HepG2 (cell line): ENCODE results near the gene VPS13D. TPM values are rescaled to one million over a fixed set of nuclear protein-coding genes. Genes with fewer than 3 reads are reported as not detected.

ENCODE experiments used
- ATAC-seq: fragments of 200-7000 bp; cut with Tn5 transposase; 3 replicates; pipeline ENCODE4 v1.9.1; 2020; ENCODE audit warnings: mild to moderate bottlenecking, moderate library complexity
- BruUV-seq: library from RNA; stranded (reverse); fragments of 400-500 nt; replicated peaks from 2 replicates; lab custom pipeline; 2021; lab: Mats Ljungman, UMichigan
- CTCF ChIA-PET: fragments of 300-600 bp; formaldehyde crosslinking; extraction: SDS; loops from one replicate; lab custom pipeline; 2021; ENCODE audit warnings: low total read pairs, inconsistent platforms, low intra/inter-chr PET ratio; lab: Yijun Ruan, JAX
- POLR2A ChIA-PET: fragments of 350-600 bp; sonication (Branson Sonifier 250); formaldehyde crosslinking; loops from one replicate; lab custom pipeline; 2020; ENCODE audit warnings: antibody characterized with exemption, inconsistent platforms; lab: Yijun Ruan, JAX
- DNase-seq: peaks from one replicate; pipeline ENCODE4 v3.0.0-alpha.2; 2015; ENCODE audit warnings: low spot score
- FAIRE-seq: peaks from 3 replicates; lab custom pipeline; 2011; peaks lifted over from hg19 to GRCh38; lab: Jason Lieb, UNC
- H2AFZ ChIP-seq: one replicate; pipeline ENCODE4 v1.6.1; 2011; ENCODE audit warnings: low read length, inconsistent platforms
- H3K27ac ChIP-seq: fragments of 300-600 bp; 3 replicates; pipeline ENCODE4 v1.8.0; 2011; ENCODE audit warnings: mixed run types, mild to moderate bottlenecking, mixed read lengths, low read length, inconsistent platforms; ENCODE audit not compliant: insufficient read depth; ENCODE audit errors: extremely low read length
- H3K27me3 ChIP-seq, 2 experiments: fragments of 200-600 bp in 1 of 2; 2 replicates in 1 of 2; 3 replicates in 1 of 2; pipeline versions ENCODE4 v1.6.0 to v1.8.0; 2011; ENCODE audit warnings: low read length in 2 of 2, mild to moderate bottlenecking in 2 of 2, moderate library complexity in 2 of 2, inconsistent platforms in 1 of 2; ENCODE audit not compliant: insufficient read depth in 2 of 2, control insufficient read depth in 1 of 2
- H3K36me3 ChIP-seq, 2 experiments: fragments of 200-600 bp in 1 of 2; replicated peaks in 1 of 2; 2 replicates in 1 of 2; 3 replicates in 1 of 2; pipeline versions ENCODE4 v1.5.1 to v1.8.0; 2011; ENCODE audit warnings: low read length in 2 of 2, inconsistent platforms in 1 of 2; ENCODE audit not compliant: insufficient read depth in 2 of 2, control insufficient read depth in 1 of 2
- H3K4me1 ChIP-seq: 2 replicates; pipeline ENCODE4 v1.5.1; 2012; ENCODE audit warnings: low read length, inconsistent platforms; ENCODE audit not compliant: insufficient read depth
- H3K4me2 ChIP-seq: 2 replicates; pipeline ENCODE4 v1.6.0; 2011; ENCODE audit warnings: low read depth, low read length, inconsistent platforms
- H3K4me3 ChIP-seq, 3 experiments: fragments of 200-600 bp in 1 of 3; sonication (generic), shearing (Covaris generic) in 1 of 3; replicated peaks in 1 of 3; 2 replicates each; pipeline ENCODE4 v1.5.1; 2011 to 2016; ENCODE audit warnings: low read length in 3 of 3, inconsistent platforms in 2 of 3, low read depth in 2 of 3, mild to moderate bottlenecking in 2 of 3, control low read depth in 1 of 3, mixed read lengths in 1 of 3; ENCODE audit not compliant: insufficient read depth in 1 of 3
- H3K79me2 ChIP-seq: one replicate; pipeline ENCODE4 v1.6.1; 2011; ENCODE audit warnings: low read length, inconsistent platforms; ENCODE audit not compliant: insufficient read depth
- H3K9ac ChIP-seq: 2 replicates; pipeline ENCODE4 v1.6.0; 2011; ENCODE audit warnings: mild to moderate bottlenecking, low read depth, low read length, inconsistent platforms; ENCODE audit not compliant: insufficient read depth
- H3K9me3 ChIP-seq: 2 replicates; pipeline ENCODE4 v1.5.1; 2012; ENCODE audit warnings: mild to moderate bottlenecking, low read length
- H4K20me1 ChIP-seq: 2 replicates; pipeline ENCODE4 v1.6.0; 2011; ENCODE audit warnings: inconsistent platforms, mild to moderate bottlenecking, low read length, moderate library complexity; ENCODE audit not compliant: insufficient read depth
- ATRX ChIP-seq: sonication (generic); formaldehyde crosslinking; IDR thresholded peaks from 2 replicates; pipeline ENCODE4 v1.4.0; 2020; ENCODE audit warnings: missing genetic modification reagents, borderline replicate concordance
- BHLHE40 ChIP-seq: IDR thresholded peaks from 2 replicates; pipeline ENCODE4 v1.6.1; 2011; ENCODE audit warnings: low read length, improper control_type of control experiment
- ELF4 ChIP-seq: sonication (generic); formaldehyde crosslinking; IDR thresholded peaks from 2 replicates; pipeline ENCODE4 v1.5.0; 2020; ENCODE audit warnings: missing genetic modification reagents, mild to moderate bottlenecking, moderate library complexity, borderline replicate concordance
- GTF3A ChIP-seq: sonication (generic); formaldehyde crosslinking; conservative IDR thresholded peaks from 2 replicates; pipeline ENCODE4 v1.4.0; 2020; ENCODE audit warnings: mild to moderate bottlenecking, missing genetic modification reagents
- PRDM4 ChIP-seq: sonication (generic); formaldehyde crosslinking; IDR thresholded peaks from 2 replicates; pipeline ENCODE4 v1.9.0; 2021; ENCODE audit warnings: missing genetic modification reagents, borderline replicate concordance
- REST ChIP-seq, 2 experiments: IDR thresholded peaks; 2 replicates each; pipeline ENCODE4 v1.6.1; 2011 to 2012; ENCODE audit warnings: low read length in 2 of 2, borderline replicate concordance in 1 of 2, low read depth in 1 of 2, mild to moderate bottlenecking in 1 of 2, moderate library complexity in 1 of 2
- SMAD9 ChIP-seq: sonication (generic); formaldehyde crosslinking; IDR thresholded peaks from 2 replicates; pipeline ENCODE4 v1.5.1; 2020; ENCODE audit warnings: mild to moderate bottlenecking, missing genetic modification reagents
- SUZ12 ChIP-seq: fragments of 150-350 bp; IDR thresholded peaks from 2 replicates; pipeline ENCODE4 v1.6.1; 2014; ENCODE audit warnings: low read depth, low read length
- XBP1 ChIP-seq: sonication (generic); formaldehyde crosslinking; IDR thresholded peaks from 2 replicates; pipeline ENCODE4 v1.5.0; 2020; ENCODE audit warnings: missing genetic modification reagents
- ZBTB42 ChIP-seq: sonication (generic); formaldehyde crosslinking; IDR thresholded peaks from 2 replicates; pipeline ENCODE4 v1.5.0; 2020; ENCODE audit warnings: mild to moderate bottlenecking, missing genetic modification reagents
- ZNF563 ChIP-seq: sonication (generic); formaldehyde crosslinking; IDR thresholded peaks from 2 replicates; pipeline ENCODE4 v1.8.0; 2022; ENCODE audit warnings: mild to moderate bottlenecking, moderate library complexity, missing genetic modification reagents
- ZNF572 ChIP-seq: sonication (generic); formaldehyde crosslinking; IDR thresholded peaks from 2 replicates; pipeline ENCODE4 v1.5.1; 2020; ENCODE audit warnings: mild to moderate bottlenecking, missing genetic modification reagents
- ZNF616 ChIP-seq: sonication (generic); formaldehyde crosslinking; IDR thresholded peaks from 2 replicates; pipeline ENCODE4 v1.5.0; 2020; ENCODE audit warnings: low read depth, mild to moderate bottlenecking, missing genetic modification reagents
- ZNF776 ChIP-seq: sonication (generic); formaldehyde crosslinking; IDR thresholded peaks from 2 replicates; pipeline ENCODE4 v1.4.0; 2020; ENCODE audit warnings: mild to moderate bottlenecking, missing genetic modification reagents
- WGBS: methylation state at CpG from one replicate; pipeline ENCODE4 v1.1.6; 2017; ENCODE audit warnings: low lambda C conversion rate; 5-methylcytosine and 5-hydroxymethylcytosine counted together
- in situ Hi-C: cut with HindIII; loops from 2 replicates; pipeline ENCODE4 v1.10.0; 2017; ENCODE audit warnings: low pct_unique_long_range_greater_than_20kb; ENCODE audit not compliant: extremely low pct_ligation_motif_present
- intact Hi-C: fragments of 100-400 bp; cut with micrococcal nuclease; formaldehyde crosslinking; loops from one replicate; pipeline ENCODE4 v1.10.0; 2022; ENCODE audit not compliant: unreplicated experiment
- polyA plus RNA-seq, 8 experiments: library from polyadenylated mRNA; depleted of rRNA in 3 of 8; stranded (reverse) in 7 of 8; unstranded in 1 of 8; fragments of >200 nt; fragmentation: Illumina TruSeq in 4 of 8; extraction: Trizol in 4 of 8; gene quantifications; 2 replicates each; pipeline versions ENCODE4 v1.2.1 to v1.2.3, GENCODE V29; 2011 to 2016; ENCODE audit warnings: low read depth in 4 of 8, missing spikeins in 1 of 8, mixed read lengths in 1 of 8; ENCODE audit not compliant: insufficient read depth in 1 of 8
- total RNA-seq, 5 experiments: library from RNA; depleted of rRNA; stranded (reverse); fragments of >200 nt; fragmentation: Illumina TruSeq; extraction: Trizol; gene quantifications; 2 replicates each; pipeline ENCODE4 v1.2.3, GENCODE V29; 2016; ENCODE audit warnings: low read depth in 1 of 5

The VPS13D gene
- total and polyA plus RNA-seq, 2 of the 13 experiments (the other 11 are each of a cell fraction or from before 2014, with no cell fraction given) = 8.6 to 13.9 TPM

DNA sequence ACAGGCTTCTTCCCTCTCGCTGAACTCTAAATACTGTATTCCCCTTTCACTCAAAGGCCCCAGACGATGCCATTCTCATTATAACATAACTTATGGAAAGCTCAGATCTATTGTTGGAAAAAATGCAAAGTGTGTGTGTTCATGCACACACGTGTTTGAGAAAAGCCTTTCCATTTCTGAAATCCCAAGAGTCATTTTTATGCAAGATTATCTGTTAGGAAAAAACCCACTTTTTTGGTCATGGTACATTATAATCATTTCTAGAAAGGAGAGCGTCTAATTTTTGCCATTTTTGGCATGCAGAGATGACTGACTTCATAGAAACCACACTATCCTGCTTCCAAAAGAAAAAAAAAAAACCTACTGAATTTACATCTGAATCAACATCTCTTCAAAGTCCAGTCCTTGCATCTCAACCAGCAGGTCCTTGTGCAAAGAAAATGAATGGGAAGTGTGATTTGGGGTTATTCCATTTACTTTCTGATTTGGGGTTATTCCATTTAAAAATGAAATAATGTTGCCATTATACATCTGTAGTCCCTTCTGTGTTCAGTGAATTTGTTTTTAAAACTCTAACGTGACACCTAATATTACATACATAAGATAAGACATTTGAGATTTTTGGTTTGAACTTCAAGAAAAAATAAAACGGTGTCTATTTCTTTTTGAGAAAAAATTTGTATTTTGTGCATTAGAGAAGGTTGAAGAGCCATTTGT is 237.9 kb downstream of the VPS13D start:
- intact Hi-C loops = no loop called here
- H3K27me3 ChIP-seq = no peaks in the 10 kb centered on the region
- FAIRE-seq = no peak
- TF ChIP-seq SMAD9 (CRISPR knock-in tag) (no peak), GTF3A (CRISPR knock-in tag) (no peak), ZBTB42 (CRISPR knock-in tag) (no peak), XBP1 (no peak), ZNF572 (CRISPR knock-in tag) (no peak), ATRX (CRISPR knock-in tag) (no peak), ZNF563 (CRISPR knock-in tag) (no peak), ZNF776 (no peak), SUZ12 (no peak), ELF4 (CRISPR knock-in tag) (no peak), ZNF616 (CRISPR knock-in tag) (no peak), BHLHE40 (no peak), REST (IDR thresholded peaks at IDR 0.05; ENCODE audit: borderline replicate concordance in 1 of 2, low read depth in 1 of 2, low read length in 2 of 2) (no peak), PRDM4 (no peak)
- peaks cover 4 to 6% of the 10 kb centered on the region in 2 experiments; a peak in 1 of 5 replicates for H3K36me3 ChIP-seq
- 98% methylated on average over 6 of the region's 6 CpGs for WGBS
- no TSS peak for BruUV-seq
- no peaks in the 10 kb centered on the region for H3K9me3 ChIP-seq
- ATAC-seq = no peak
- H2AFZ ChIP-seq = no peak overlapping the region
- in situ Hi-C loops = no loop called here
- ChIA-PET POLR2A (no interaction called here), CTCF (no interaction called here)
- H3K27ac ChIP-seq = no peak overlapping the region
- no peak overlapping the region for H3K9ac ChIP-seq
- H3K4me1 ChIP-seq = peaks cover 29% of the 10 kb centered on the region
- no peaks in the 10 kb centered on the region for H4K20me1 ChIP-seq
- H3K4me3 ChIP-seq = no peak overlapping the region
- no peaks in the 10 kb centered on the region for H3K79me2 ChIP-seq
- no peak overlapping the region for H3K4me2 ChIP-seq
- no peak for DNase-seq
